HEK293 (cell line): ENCODE measurements around the gene ZFP1.

ENCODE experiments used
- CTCF ChIA-PET: fragments of 350-600 bp; formaldehyde crosslinking; extraction: SDS; loops from one replicate; lab custom pipeline; 2021; ENCODE audit warnings: antibody characterized with exemption; lab: Yijun Ruan, JAX
- POLR2A ChIA-PET: fragments of 300-600 bp; formaldehyde crosslinking; extraction: SDS; loops from one replicate; lab custom pipeline; 2020; ENCODE audit warnings: antibody characterized with exemption, inconsistent platforms; lab: Yijun Ruan, JAX
- H3K27ac ChIP-seq: fragments of 200-500 bp; sonication (Bioruptor generic); 2 replicates; pipeline ENCODE4 v1.5.1; 2014; ENCODE audit warnings: low read depth, low read length, control low read depth, inconsistent platforms; ENCODE audit errors: extremely low read depth
- H3K36me3 ChIP-seq, 2 experiments: fragments of 200-500 bp in 1 of 2; sonication (Bioruptor generic) in 1 of 2; 1 replicate in 1 of 2; 2 replicates in 1 of 2; pipeline ENCODE4 v1.5.1; 2014 to 2017; ENCODE audit warnings: inconsistent platforms in 2 of 2, low read length in 2 of 2; ENCODE audit not compliant: control insufficient read depth in 2 of 2, insufficient read depth in 1 of 2
- H3K4me1 ChIP-seq: fragments of 200-500 bp; sonication (Bioruptor generic); 2 replicates; pipeline ENCODE4 v1.5.1; 2014; ENCODE audit warnings: mild to moderate bottlenecking, low read length, inconsistent platforms; ENCODE audit not compliant: control insufficient read depth, insufficient read depth
- H3K4me3 ChIP-seq: 2 replicates; pipeline ENCODE4 v1.5.1; 2011; ENCODE audit warnings: low read depth, mild to moderate bottlenecking, control low read depth, low read length, moderate library complexity
- H3K9me3 ChIP-seq: fragments of 200-500 bp; sonication (Bioruptor generic); 2 replicates; pipeline ENCODE4 v1.5.1; 2014; ENCODE audit warnings: low read depth, low read length, inconsistent platforms; ENCODE audit not compliant: control insufficient read depth, insufficient read depth
- KLF9 ChIP-seq: fragments of 450-650 bp; formaldehyde crosslinking; IDR thresholded peaks from 2 replicates; pipeline ENCODE4 v1.5.1; 2016; ENCODE audit warnings: missing biosample characterization, missing genetic modification characterization, low read depth
- MEIS1 ChIP-seq: sonication (generic); formaldehyde crosslinking; IDR thresholded peaks from 2 replicates; pipeline ENCODE4 v1.8.1; 2022; ENCODE audit warnings: missing genetic modification reagents, mild to moderate bottlenecking, borderline replicate concordance
- SETDB1 ChIP-seq: IDR thresholded peaks from one replicate; pipeline ENCODE4 v1.6.1; 2017; ENCODE audit warnings: mild to moderate bottlenecking, low read length, moderate library complexity, mixed read lengths; ENCODE audit not compliant: insufficient read length
- SP3 ChIP-seq: fragments of 450-650 bp; formaldehyde crosslinking; IDR thresholded peaks from 2 replicates; pipeline ENCODE4 v1.5.1; 2016; ENCODE audit warnings: missing biosample characterization, missing genetic modification characterization
- WT1 ChIP-seq: fragments of 450-650 bp; formaldehyde crosslinking; IDR thresholded peaks from 2 replicates; pipeline ENCODE4 v1.5.1; 2016; ENCODE audit warnings: missing biosample characterization, missing genetic modification characterization
- ZBTB8A ChIP-seq: fragments of 450-650 bp; formaldehyde crosslinking; IDR thresholded peaks from 2 replicates; pipeline ENCODE4 v1.5.1; 2016; ENCODE audit warnings: missing biosample characterization, missing genetic modification characterization
- ZEB2 ChIP-seq: fragments of 450-650 bp; formaldehyde crosslinking; IDR thresholded peaks from 2 replicates; pipeline ENCODE4 v1.5.1; 2016; ENCODE audit warnings: missing biosample characterization, missing genetic modification characterization
- ZNF133 ChIP-seq: fragments of 450-650 bp; formaldehyde crosslinking; IDR thresholded peaks from 2 replicates; pipeline ENCODE4 v1.5.1; 2016; ENCODE audit warnings: missing biosample characterization, missing genetic modification characterization
- ZNF169 ChIP-seq: fragments of 450-650 bp; formaldehyde crosslinking; IDR thresholded peaks from 2 replicates; pipeline ENCODE4 v1.5.1; 2016; ENCODE audit warnings: missing biosample characterization, missing genetic modification characterization
- ZNF23 ChIP-seq: fragments of 450-650 bp; formaldehyde crosslinking; IDR thresholded peaks from 2 replicates; pipeline ENCODE4 v1.5.1; 2016; ENCODE audit warnings: missing biosample characterization, missing genetic modification characterization, borderline replicate concordance
- ZNF292 ChIP-seq: fragments of 450-650 bp; formaldehyde crosslinking; IDR thresholded peaks from 2 replicates; pipeline ENCODE4 v1.5.1; 2016; ENCODE audit warnings: low read depth, missing biosample characterization, missing genetic modification characterization, borderline replicate concordance
- ZNF37A ChIP-seq: fragments of 450-650 bp; IDR thresholded peaks from 2 replicates; pipeline ENCODE4 v1.5.1; 2018; ENCODE audit warnings: missing biosample characterization, missing genetic modification characterization
- ZNF529 ChIP-seq: fragments of 450-650 bp; formaldehyde crosslinking; IDR thresholded peaks from 2 replicates; pipeline ENCODE4 v1.5.1; 2017; ENCODE audit warnings: missing genetic modification characterization, missing biosample characterization; ENCODE audit not compliant: insufficient replicate concordance
- ZNF621 ChIP-seq: fragments of 450-650 bp; formaldehyde crosslinking; IDR thresholded peaks from 2 replicates; pipeline ENCODE4 v1.5.1; 2017; ENCODE audit warnings: missing biosample characterization, missing genetic modification characterization
- ZNF623 ChIP-seq: fragments of 450-650 bp; formaldehyde crosslinking; IDR thresholded peaks from 2 replicates; pipeline ENCODE4 v1.5.1; 2016; ENCODE audit warnings: missing biosample characterization, missing genetic modification characterization
- ZNF76 ChIP-seq: fragments of 450-650 bp; formaldehyde crosslinking; IDR thresholded peaks from 2 replicates; pipeline ENCODE4; 2016; ENCODE audit warnings: low read depth, missing biosample characterization, missing genetic modification characterization, borderline replicate concordance
- ZNF768 ChIP-seq: fragments of 450-650 bp; formaldehyde crosslinking; IDR thresholded peaks from 2 replicates; pipeline ENCODE4 v1.5.1; 2018; ENCODE audit warnings: missing biosample characterization, mild to moderate bottlenecking, missing genetic modification characterization
- ZNF792 ChIP-seq: fragments of 450-650 bp; formaldehyde crosslinking; IDR thresholded peaks from 2 replicates; pipeline ENCODE4 v1.5.1; 2016; ENCODE audit warnings: missing biosample characterization, missing genetic modification characterization
- ZNF830 ChIP-seq: fragments of 450-650 bp; IDR thresholded peaks from 2 replicates; pipeline ENCODE4 v1.5.0; 2018; ENCODE audit warnings: missing biosample characterization, missing genetic modification characterization, low read depth, mild to moderate bottlenecking, moderate library complexity
- ZNF837 ChIP-seq: fragments of 450-650 bp; formaldehyde crosslinking; IDR thresholded peaks from 2 replicates; pipeline ENCODE4 v1.5.1; 2016; ENCODE audit warnings: missing biosample characterization, missing genetic modification characterization
- TF ChIP-seq, protein P1 (sequence below): sonication (generic); formaldehyde crosslinking; IDR thresholded peaks from 2 replicates; pipeline ENCODE4 v1.8.1; 2022; ENCODE audit warnings: mild to moderate bottlenecking, moderate library complexity, missing genetic modification reagents
- TF ChIP-seq, protein P2 (sequence below): fragments of 450-650 bp; formaldehyde crosslinking; IDR thresholded peaks from 2 replicates; pipeline ENCODE4 v1.5.1; 2016; ENCODE audit warnings: missing biosample characterization, missing genetic modification characterization
- TF ChIP-seq, protein P3 (sequence below): fragments of 450-650 bp; formaldehyde crosslinking; IDR thresholded peaks from 2 replicates; pipeline ENCODE4 v1.5.1; 2016; ENCODE audit warnings: missing biosample characterization, missing genetic modification characterization

ZFP1 gene

DNA sequence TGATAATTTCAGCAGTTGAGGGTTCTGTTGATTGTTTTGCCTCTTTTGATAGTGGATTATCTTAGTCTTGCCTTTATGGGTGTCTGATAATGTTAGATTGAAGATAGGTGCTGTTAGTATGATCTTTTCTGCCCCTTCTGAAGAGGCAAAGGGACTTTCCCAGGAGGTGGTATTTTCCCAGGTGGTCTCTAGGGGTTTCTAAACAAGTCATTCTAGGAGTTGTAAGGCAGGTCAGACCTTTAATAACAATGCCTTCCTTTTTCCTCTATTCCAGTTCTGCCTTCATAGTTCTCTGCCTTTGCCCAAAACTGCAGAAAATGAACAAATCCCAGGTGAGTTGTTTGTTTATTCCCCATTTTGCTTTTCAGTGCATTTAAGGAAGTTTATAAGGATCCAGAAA lies 4.3 kb downstream of the ZFP1 start:
- H3K27ac ChIP-seq, result no peak overlapping the region
- ChIA-PET CTCF (no interaction called here), POLR2A (no interaction called here)
- H3K9me3 ChIP-seq, result no peaks in the 10 kb centered on the region
- no peak overlapping the region for H3K4me3 ChIP-seq
- peaks cover 19 to 48% of the 10 kb centered on the region in 2 experiments for H3K36me3 ChIP-seq
- H3K4me1 ChIP-seq, result no peaks in the 10 kb centered on the region
- TF ChIP-seq ZNF23 (tag by site-specific recombination) (no peak), KLF9 (no peak), ZEB2 (no peak)

DNA sequence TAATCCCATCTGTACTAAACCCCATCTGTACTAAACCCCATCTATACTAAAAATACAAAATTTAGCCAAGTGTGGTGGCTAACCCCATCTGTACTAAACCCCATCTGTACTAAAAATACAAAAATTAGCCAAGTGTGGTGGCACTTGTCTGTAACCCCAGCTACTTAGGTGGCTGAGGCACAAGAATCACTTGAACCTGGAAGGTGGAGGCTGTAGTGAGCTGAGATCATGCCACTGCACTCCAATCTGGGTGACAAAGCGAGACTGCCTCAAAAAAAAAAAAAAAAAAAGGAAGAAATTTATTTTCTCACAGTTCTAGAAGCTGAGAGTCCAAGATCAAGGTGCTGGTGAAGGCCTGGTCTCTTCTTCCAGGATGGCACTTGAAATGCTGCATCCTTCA lies 12.1 kb downstream of the ZFP1 start:
- TF ChIP-seq MEIS1 (no peak), SP3 (tag by site-specific recombination) (no peak), WT1 (tag by site-specific recombination) (no peak), ZNF169 (tag by site-specific recombination) (no peak), ZNF37A (no peak), ZNF76 (tag by site-specific recombination) (no peak), ZNF623 (tag by site-specific recombination) (no peak), ZNF133 (tag by site-specific recombination) (no peak), SETDB1 (no peak), ZNF792 (tag by site-specific recombination) (no peak), ZNF292 (no peak), ZNF830 (tag by site-specific recombination) (no peak), ZNF621 (tag by site-specific recombination) (no peak), ZNF837 (tag by site-specific recombination) (no peak), ZNF529 (tag by site-specific recombination) (no peak), ZNF768 (tag by site-specific recombination) (no peak), ZBTB8A (no peak)
- TF ChIP-seq, protein P1, sequence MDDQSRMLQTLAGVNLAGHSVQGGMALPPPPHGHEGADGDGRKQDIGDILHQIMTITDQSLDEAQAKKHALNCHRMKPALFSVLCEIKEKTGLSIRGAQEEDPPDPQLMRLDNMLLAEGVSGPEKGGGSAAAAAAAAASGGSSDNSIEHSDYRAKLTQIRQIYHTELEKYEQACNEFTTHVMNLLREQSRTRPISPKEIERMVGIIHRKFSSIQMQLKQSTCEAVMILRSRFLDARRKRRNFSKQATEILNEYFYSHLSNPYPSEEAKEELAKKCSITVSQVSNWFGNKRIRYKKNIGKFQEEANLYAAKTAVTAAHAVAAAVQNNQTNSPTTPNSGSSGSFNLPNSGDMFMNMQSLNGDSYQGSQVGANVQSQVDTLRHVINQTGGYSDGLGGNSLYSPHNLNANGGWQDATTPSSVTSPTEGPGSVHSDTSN, result no peak
- TF ChIP-seq, protein P2, sequence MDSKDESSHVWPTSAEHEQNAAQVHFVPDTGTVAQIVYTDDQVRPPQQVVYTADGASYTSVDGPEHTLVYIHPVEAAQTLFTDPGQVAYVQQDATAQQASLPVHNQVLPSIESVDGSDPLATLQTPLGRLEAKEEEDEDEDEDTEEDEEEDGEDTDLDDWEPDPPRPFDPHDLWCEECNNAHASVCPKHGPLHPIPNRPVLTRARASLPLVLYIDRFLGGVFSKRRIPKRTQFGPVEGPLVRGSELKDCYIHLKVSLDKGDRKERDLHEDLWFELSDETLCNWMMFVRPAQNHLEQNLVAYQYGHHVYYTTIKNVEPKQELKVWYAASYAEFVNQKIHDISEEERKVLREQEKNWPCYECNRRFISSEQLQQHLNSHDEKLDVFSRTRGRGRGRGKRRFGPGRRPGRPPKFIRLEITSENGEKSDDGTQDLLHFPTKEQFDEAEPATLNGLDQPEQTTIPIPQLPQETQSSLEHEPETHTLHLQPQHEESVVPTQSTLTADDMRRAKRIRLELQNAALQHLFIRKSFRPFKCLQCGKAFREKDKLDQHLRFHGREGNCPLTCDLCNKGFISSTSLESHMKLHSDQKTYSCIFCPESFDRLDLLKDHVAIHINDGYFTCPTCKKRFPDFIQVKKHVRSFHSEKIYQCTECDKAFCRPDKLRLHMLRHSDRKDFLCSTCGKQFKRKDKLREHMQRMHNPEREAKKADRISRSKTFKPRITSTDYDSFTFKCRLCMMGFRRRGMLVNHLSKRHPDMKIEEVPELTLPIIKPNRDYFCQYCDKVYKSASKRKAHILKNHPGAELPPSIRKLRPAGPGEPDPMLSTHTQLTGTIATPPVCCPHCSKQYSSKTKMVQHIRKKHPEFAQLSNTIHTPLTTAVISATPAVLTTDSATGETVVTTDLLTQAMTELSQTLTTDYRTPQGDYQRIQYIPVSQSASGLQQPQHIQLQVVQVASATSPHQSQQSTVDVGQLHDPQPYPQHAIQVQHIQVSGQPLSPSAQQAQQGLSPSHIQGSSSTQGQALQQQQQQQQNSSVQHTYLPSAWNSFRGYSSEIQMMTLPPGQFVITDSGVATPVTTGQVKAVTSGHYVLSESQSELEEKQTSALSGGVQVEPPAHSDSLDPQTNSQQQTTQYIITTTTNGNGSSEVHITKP (tag by site-specific recombination), result no peak
- TF ChIP-seq, protein P3, sequence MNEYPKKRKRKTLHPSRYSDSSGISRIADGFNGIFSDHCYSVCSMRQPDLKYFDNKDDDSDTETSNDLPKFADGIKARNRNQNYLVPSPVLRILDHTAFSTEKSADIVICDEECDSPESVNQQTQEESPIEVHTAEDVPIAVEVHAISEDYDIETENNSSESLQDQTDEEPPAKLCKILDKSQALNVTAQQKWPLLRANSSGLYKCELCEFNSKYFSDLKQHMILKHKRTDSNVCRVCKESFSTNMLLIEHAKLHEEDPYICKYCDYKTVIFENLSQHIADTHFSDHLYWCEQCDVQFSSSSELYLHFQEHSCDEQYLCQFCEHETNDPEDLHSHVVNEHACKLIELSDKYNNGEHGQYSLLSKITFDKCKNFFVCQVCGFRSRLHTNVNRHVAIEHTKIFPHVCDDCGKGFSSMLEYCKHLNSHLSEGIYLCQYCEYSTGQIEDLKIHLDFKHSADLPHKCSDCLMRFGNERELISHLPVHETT (tag by site-specific recombination), result no peak
- Histone ChIP-seq H3K27ac (no peak overlapping the region), H3K4me1 (no peaks in the 10 kb centered on the region), H3K9me3 (no peaks in the 10 kb centered on the region), H3K36me3 (peaks cover 31 to 54% of the 10 kb centered on the region in 2 experiments), H3K4me3 (no peak overlapping the region)
- ChIA-PET POLR2A (no interaction called here), CTCF (no interaction called here)
